ENCODE results near the gene TMEM150A. TPM values are rescaled to one million over a fixed set of nuclear protein-coding genes. Genes with fewer than 3 reads are reported as not detected.

The TMEM150A gene
- total and polyA plus RNA-seq, 2 of the 13 experiments (the other 11 are each of a cell fraction or from before 2014, with no cell fraction given), result 30.1 to 70.4 TPM

GRCh38 chr2:85589982-85590791, 12.3 kb downstream of the TMEM150A start (continued):
- TF ChIP-seq ZNF660 (CRISPR knock-in tag; IDR thresholded peaks at IDR 0.05; ENCODE audit: borderline replicate concordance, low read depth) (no peak), ZBTB26 (CRISPR knock-in tag; IDR thresholded peaks at IDR 0.05; ENCODE audit: borderline replicate concordance) (peak; percentile 100), SMARCE1 (IDR thresholded peaks at IDR 0.05; ENCODE audit: borderline replicate concordance) (no peak), MAF1 (CRISPR knock-in tag; IDR thresholded peaks at IDR 0.05; ENCODE audit: borderline replicate concordance) (no peak), TCF12 (IDR thresholded peaks at IDR 0.05) (no peak), TCF12 (CRISPR knock-in tag; IDR thresholded peaks at IDR 0.05) (no peak), ZNF382 (CRISPR knock-in tag; IDR thresholded peaks at IDR 0.05; ENCODE audit: borderline replicate concordance) (no peak), ZNF383 (CRISPR knock-in tag; IDR thresholded peaks at IDR 0.05; ENCODE audit: borderline replicate concordance) (no peak), ZNF121 (CRISPR knock-in tag; IDR thresholded peaks at IDR 0.05) (no peak), CENPBD1 (CRISPR knock-in tag; IDR thresholded peaks at IDR 0.05; ENCODE audit: borderline replicate concordance, low read depth) (no peak), EP300 (IDR thresholded peaks at IDR 0.05; ENCODE audit: low read depth in 2 of 2, low read length in 2 of 2) (peak in 1 of 2 experiments; percentile 73; a peak in 1 of 4 replicates), EP300 (CRISPR knock-in tag; IDR thresholded peaks at IDR 0.05; ENCODE audit: borderline replicate concordance) (no peak), EHMT2 (IDR thresholded peaks at IDR 0.05; ENCODE audit: borderline replicate concordance, low read depth, low read length) (no peak), REPIN1 (CRISPR knock-in tag; IDR thresholded peaks at IDR 0.05; ENCODE audit: borderline replicate concordance, low read depth) (peak; percentile 68; the same call in 1 of the 2 replicates), ZNF562 (CRISPR knock-in tag; IDR thresholded peaks at IDR 0.05; ENCODE audit: borderline replicate concordance) (no peak)
- TF ChIP-seq, protein P1, sequence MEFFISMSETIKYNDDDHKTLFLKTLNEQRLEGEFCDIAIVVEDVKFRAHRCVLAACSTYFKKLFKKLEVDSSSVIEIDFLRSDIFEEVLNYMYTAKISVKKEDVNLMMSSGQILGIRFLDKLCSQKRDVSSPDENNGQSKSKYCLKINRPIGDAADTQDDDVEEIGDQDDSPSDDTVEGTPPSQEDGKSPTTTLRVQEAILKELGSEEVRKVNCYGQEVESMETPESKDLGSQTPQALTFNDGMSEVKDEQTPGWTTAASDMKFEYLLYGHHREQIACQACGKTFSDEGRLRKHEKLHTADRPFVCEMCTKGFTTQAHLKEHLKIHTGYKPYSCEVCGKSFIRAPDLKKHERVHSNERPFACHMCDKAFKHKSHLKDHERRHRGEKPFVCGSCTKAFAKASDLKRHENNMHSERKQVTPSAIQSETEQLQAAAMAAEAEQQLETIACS (CRISPR knock-in tag; IDR thresholded peaks at IDR 0.05), result no peak
- TF ChIP-seq, protein P2, sequence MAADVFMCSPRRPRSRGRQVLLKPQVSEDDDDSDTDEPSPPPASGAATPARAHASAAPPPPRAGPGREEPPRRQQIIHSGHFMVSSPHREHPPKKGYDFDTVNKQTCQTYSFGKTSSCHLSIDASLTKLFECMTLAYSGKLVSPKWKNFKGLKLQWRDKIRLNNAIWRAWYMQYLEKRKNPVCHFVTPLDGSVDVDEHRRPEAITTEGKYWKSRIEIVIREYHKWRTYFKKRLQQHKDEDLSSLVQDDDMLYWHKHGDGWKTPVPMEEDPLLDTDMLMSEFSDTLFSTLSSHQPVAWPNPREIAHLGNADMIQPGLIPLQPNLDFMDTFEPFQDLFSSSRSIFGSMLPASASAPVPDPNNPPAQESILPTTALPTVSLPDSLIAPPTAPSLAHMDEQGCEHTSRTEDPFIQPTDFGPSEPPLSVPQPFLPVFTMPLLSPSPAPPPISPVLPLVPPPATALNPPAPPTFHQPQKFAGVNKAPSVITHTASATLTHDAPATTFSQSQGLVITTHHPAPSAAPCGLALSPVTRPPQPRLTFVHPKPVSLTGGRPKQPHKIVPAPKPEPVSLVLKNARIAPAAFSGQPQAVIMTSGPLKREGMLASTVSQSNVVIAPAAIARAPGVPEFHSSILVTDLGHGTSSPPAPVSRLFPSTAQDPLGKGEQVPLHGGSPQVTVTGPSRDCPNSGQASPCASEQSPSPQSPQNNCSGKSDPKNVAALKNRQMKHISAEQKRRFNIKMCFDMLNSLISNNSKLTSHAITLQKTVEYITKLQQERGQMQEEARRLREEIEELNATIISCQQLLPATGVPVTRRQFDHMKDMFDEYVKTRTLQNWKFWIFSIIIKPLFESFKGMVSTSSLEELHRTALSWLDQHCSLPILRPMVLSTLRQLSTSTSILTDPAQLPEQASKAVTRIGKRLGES (CRISPR knock-in tag; IDR thresholded peaks at IDR 0.05; ENCODE audit: borderline replicate concordance), result no peak
- TF ChIP-seq, protein P3, sequence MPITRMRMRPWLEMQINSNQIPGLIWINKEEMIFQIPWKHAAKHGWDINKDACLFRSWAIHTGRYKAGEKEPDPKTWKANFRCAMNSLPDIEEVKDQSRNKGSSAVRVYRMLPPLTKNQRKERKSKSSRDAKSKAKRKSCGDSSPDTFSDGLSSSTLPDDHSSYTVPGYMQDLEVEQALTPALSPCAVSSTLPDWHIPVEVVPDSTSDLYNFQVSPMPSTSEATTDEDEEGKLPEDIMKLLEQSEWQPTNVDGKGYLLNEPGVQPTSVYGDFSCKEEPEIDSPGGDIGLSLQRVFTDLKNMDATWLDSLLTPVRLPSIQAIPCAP (CRISPR knock-in tag; IDR thresholded peaks at IDR 0.05; ENCODE audit: low read depth), result no peak
- TF ChIP-seq, protein P4, sequence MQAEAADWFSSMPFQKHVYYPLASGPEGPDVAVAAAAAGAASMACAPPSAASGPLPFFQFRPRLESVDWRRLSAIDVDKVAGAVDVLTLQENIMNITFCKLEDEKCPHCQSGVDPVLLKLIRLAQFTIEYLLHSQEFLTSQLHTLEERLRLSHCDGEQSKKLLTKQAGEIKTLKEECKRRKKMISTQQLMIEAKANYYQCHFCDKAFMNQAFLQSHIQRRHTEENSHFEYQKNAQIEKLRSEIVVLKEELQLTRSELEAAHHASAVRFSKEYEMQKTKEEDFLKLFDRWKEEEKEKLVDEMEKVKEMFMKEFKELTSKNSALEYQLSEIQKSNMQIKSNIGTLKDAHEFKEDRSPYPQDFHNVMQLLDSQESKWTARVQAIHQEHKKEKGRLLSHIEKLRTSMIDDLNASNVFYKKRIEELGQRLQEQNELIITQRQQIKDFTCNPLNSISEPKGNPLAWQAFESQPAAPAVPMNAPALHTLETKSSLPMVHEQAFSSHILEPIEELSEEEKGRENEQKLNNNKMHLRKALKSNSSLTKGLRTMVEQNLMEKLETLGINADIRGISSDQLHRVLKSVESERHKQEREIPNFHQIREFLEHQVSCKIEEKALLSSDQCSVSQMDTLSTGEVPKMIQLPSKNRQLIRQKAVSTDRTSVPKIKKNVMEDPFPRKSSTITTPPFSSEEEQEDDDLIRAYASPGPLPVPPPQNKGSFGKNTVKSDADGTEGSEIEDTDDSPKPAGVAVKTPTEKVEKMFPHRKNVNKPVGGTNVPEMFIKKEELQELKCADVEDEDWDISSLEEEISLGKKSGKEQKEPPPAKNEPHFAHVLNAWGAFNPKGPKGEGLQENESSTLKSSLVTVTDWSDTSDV (CRISPR knock-in tag; IDR thresholded peaks at IDR 0.05), result no peak
